Adrenal gland (tissue), 12 donors: ENCODE data around the gene GTPBP3. TPM values are rescaled to one million over a fixed set of nuclear protein-coding genes. Genes with fewer than 3 reads are reported as not detected.

Experiments used
- DNase-seq, 7 donors: peaks; one replicate each; pipeline ENCODE4 v3.0.0-alpha.2; 2019 to 2020
- H3K27ac ChIP-seq, 5 donors: fragments of 200-600 bp; sonication (generic) in 4 of 5; 1 replicate in 3 of 5; 2 replicates in 2 of 5; pipeline versions ENCODE4 v1.5.1 to v1.8.0; 2016 to 2020; ENCODE audit warnings: mild to moderate bottlenecking in 1 of 5
- H3K27me3 ChIP-seq: fragments of 200-600 bp; 2 replicates; pipeline ENCODE4 v1.8.0; 2021
- H3K36me3 ChIP-seq, 2 donors: fragments of 200-600 bp; replicated peaks in 1 of 2; 1 replicate in 1 of 2; 2 replicates in 1 of 2; pipeline versions ENCODE4 v1.5.1 to v1.8.0; 2018 to 2022
- H3K4me1 ChIP-seq, 2 donors: fragments of 200-600 bp; replicated peaks in 1 of 2; 1 replicate in 1 of 2; 2 replicates in 1 of 2; pipeline versions ENCODE4 v1.5.1 to v1.8.0; 2018 to 2021
- H3K4me3 ChIP-seq, 4 donors: fragments of 200-600 bp; sonication (generic) in 3 of 4; one replicate each; pipeline ENCODE4 v1.5.1; 2016 to 2018
- H3K9me3 ChIP-seq, 3 donors: fragments of 200-600 bp; sonication (generic) in 1 of 3; replicated peaks in 1 of 3; 1 replicate in 2 of 3; 2 replicates in 1 of 3; pipeline versions ENCODE4 v1.5.1 to v1.8.0; 2016 to 2021
- CTCF ChIP-seq, 6 experiments: fragments of 450-650 bp in 4 of 6; fragments of 200-600 bp in 2 of 6; sonication (generic) in 1 of 6; IDR thresholded peaks; 1 replicate in 5 of 6; 2 replicates in 1 of 6; pipeline versions ENCODE4 v1.5.1 to v1.8.0; 2016 to 2021; ENCODE audit warnings: antibody characterized with exemption in 6 of 6, mild to moderate bottlenecking in 2 of 6, moderate library complexity in 1 of 6
- POLR2A ChIP-seq, 2 donors: fragments of 450-650 bp; IDR thresholded peaks; one replicate each; pipeline ENCODE4 v1.6.1; 2017; ENCODE audit warnings: antibody characterized with exemption in 2 of 2, mild to moderate bottlenecking in 2 of 2, moderate library complexity in 1 of 2
- WGBS, 4 donors: extraction: QIAGEN DNeasy Blood & Tissue Kit in 2 of 4; methylation state at CpG; one replicate each; pipeline versions ENCODE4 v1.1.5 to v1.1.7; 2013 to 2017; 5-methylcytosine and 5-hydroxymethylcytosine counted together
- intact Hi-C, 2 donors: fragments of 100-400 bp; cut with DNase I; formaldehyde crosslinking; loops; one replicate each; pipeline versions ENCODE4 v1.14.1 to v1.15.0; 2022 to 2023
- polyA plus RNA-seq, 3 donors: library from polyadenylated mRNA; stranded (reverse); fragments of 200-250 nt in 2 of 3; fragments of 350-450 nt in 1 of 3; fragmentation: Illumina TruSeq in 1 of 3; extraction: RNeasy Lipid Tissue Mini Kit (QIAGEN cat#74804) in 1 of 3; gene quantifications; one replicate each; pipeline ENCODE4 v1.2.3, GENCODE V29; 2013 to 2014
- total RNA-seq, 9 donors: library from RNA; depleted of rRNA in 4 of 9; stranded (reverse); fragments of >200 nt in 4 of 9; fragments of 120-200 nt in 1 of 9; fragmentation: NEBNext Ultra II Directional in 1 of 9; extraction: Animal tissue kit (Norgen Biotek cat#: 25700) in 1 of 9; gene quantifications; one replicate each; pipeline versions ENCODE4 v1.1.0 to v1.2.4, GENCODE V29; 2013 to 2023
- donor health status: healthy with polysubstance abuse.
- donor health status: Bipolar disorder and iron deficiency.
- donor health status: DM: yes; HTN: yes; CAD: no.
- donor health status: DM: no; HTN: no; CAD: no.
- donor health status: DM: no; HTN: no; CAD: no.
- donor health status: DM: yes; HTN: yes; CAD: no.

The GTPBP3 gene
- total and polyA plus RNA-seq, 12 donors: 5.5 to 50.4 (median 23.8) TPM

GRCh38 chr19:17376935-17377600 is 39.7 kb downstream of the GTPBP3 start, which contains the start of gene PLVAP:
Gene PLVAP (minus strand): TSS chr19:17377342. CDS start chr19:17377288, 54 bp downstream.
- WGBS, 4 donors: 51 to 69% (median 57%) methylated on average over 25 to 39 of the region's 39 CpGs
- TF ChIP-seq POLR2A (IDR thresholded peaks at IDR 0.05) (peak in 1 of 2 donors; percentile 29), CTCF (IDR thresholded peaks at IDR 0.05) (no peak)

GRCh38 chr19:17378271-17378670 is 40.9 kb downstream of the GTPBP3 start:
- peaks cover 9 to 10% of the 10 kb centered on the region in 2 donors for H3K4me1 ChIP-seq
- no peaks in the 10 kb centered on the region for H3K27me3 ChIP-seq
- intact Hi-C loops: no loop called here
- 66 to 84% (median 75%) methylated on average over 8 to 13 of the region's 13 CpGs for WGBS, 4 donors
- H3K4me3 ChIP-seq: no peak overlapping the region
- no peaks in the 10 kb centered on the region for H3K9me3 ChIP-seq
- H3K36me3 ChIP-seq: no peaks in the 10 kb centered on the region
- no peak for DNase-seq
- TF ChIP-seq POLR2A (IDR thresholded peaks at IDR 0.05) (no peak), CTCF (IDR thresholded peaks at IDR 0.05) (no peak)
- H3K27ac ChIP-seq: no peak overlapping the region

More at GRCh38 chr19:17376935-17377600, 39.7 kb downstream of the GTPBP3 start, which contains the start of gene PLVAP:
- intact Hi-C loops: no loop called here
- H3K4me3 ChIP-seq: peak within 1 kb of the TSS in 1 of 4 donors; percentile 23
- peak in 5 of 7 donors; percentile 26 to 78 (median 46) for DNase-seq
- no peaks in the 10 kb centered on the region for H3K36me3 ChIP-seq
- H3K4me1 ChIP-seq: no peaks in the 10 kb centered on the region
- peak within 1 kb of the TSS in 1 of 5 donors; percentile 68 for H3K27ac ChIP-seq
- no peaks in the 10 kb centered on the region for H3K27me3 ChIP-seq
- H3K9me3 ChIP-seq: no peaks in the 10 kb centered on the region

GRCh38 chr19:17379221-17379631 is 41.9 kb downstream of the GTPBP3 start:
- H3K4me3 ChIP-seq: no peak overlapping the region
- no peaks in the 10 kb centered on the region for H3K9me3 ChIP-seq
- WGBS, 4 donors: 30 to 50% (median 37%) methylated on average over 8 to 14 of the region's 14 CpGs
- DNase-seq: peak in 2 of 7 donors; percentile 27 to 65
- H3K27ac ChIP-seq: peak overlapping the region in 1 of 5 donors; percentile 34
- H3K27me3 ChIP-seq: no peaks in the 10 kb centered on the region
- intact Hi-C loops: no loop called here
- H3K4me1 ChIP-seq: peaks cover 9 to 12% of the 10 kb centered on the region in 2 donors
- H3K36me3 ChIP-seq: no peaks in the 10 kb centered on the region
- TF ChIP-seq POLR2A (IDR thresholded peaks at IDR 0.05) (no peak), CTCF (IDR thresholded peaks at IDR 0.05) (no peak)

- intact Hi-C loops: loop anchor here (10.0 kb wide), 2 partner anchors 76 to 86 kb away; partner anchors contain the start of genes ABHD8 (in 1 of the 2), DDA1 (in 1 of the 2) and MRPL34 (in 1 of the 2)
- WGBS, 4 donors: 92 to 100% (median 97%) methylated on average over 5 of the region's 5 CpGs
- no peaks in the 10 kb centered on the region for H3K27me3 ChIP-seq
- peaks cover 9 to 12% of the 10 kb centered on the region in 2 donors for H3K4me1 ChIP-seq
- no peak for TF ChIP-seq CTCF (IDR thresholded peaks at IDR 0.05)
- no peak for TF ChIP-seq POLR2A (IDR thresholded peaks at IDR 0.05)
- no peak overlapping the region for H3K27ac ChIP-seq
- H3K9me3 ChIP-seq: no peaks in the 10 kb centered on the region
- no peak overlapping the region for H3K4me3 ChIP-seq
- DNase-seq: no peak
- no peaks in the 10 kb centered on the region for H3K36me3 ChIP-seq
Observed at GRCh38 chr19:17380426-17381138, 43.2 kb downstream of the GTPBP3 start.
